CD14-positive monocyte (primary cell): ENCODE results near the gene GNAL. TPM values are rescaled to one million over a fixed set of nuclear protein-coding genes. Genes with fewer than 3 reads are reported as not detected.

Source experiments
- DNase-seq, 3 donors: peaks; one replicate each; pipeline ENCODE4 v3.0.0-alpha.2; 2011 to 2022
- H2AFZ ChIP-seq: 2 replicates; pipeline ENCODE4 v1.6.0; 2012; ENCODE audit warnings: mild to moderate bottlenecking, low read depth, low read length, inconsistent platforms; ENCODE audit not compliant: insufficient read depth, poor library complexity, severe bottlenecking
- H3K27ac ChIP-seq, 2 donors: 1 replicate in 1 of 2; 2 replicates in 1 of 2; pipeline ENCODE4 v1.5.1; 2012 to 2013; ENCODE audit warnings: low read length in 2 of 2, control low read depth in 1 of 2, inconsistent platforms in 1 of 2, low read depth in 1 of 2, mild to moderate bottlenecking in 1 of 2
- H3K27me3 ChIP-seq, 2 donors: one replicate each; pipeline versions ENCODE4 v1.6.0 to v1.6.1; 2011 to 2013; ENCODE audit warnings: low read length in 2 of 2; ENCODE audit not compliant: control insufficient read depth in 2 of 2, insufficient read depth in 2 of 2
- H3K36me3 ChIP-seq, 2 donors: replicated peaks in 1 of 2; 1 replicate in 1 of 2; 2 replicates in 1 of 2; pipeline versions ENCODE4 v1.5.1 to v1.6.1; 2012 to 2013; ENCODE audit warnings: low read length in 2 of 2, control low read depth in 1 of 2, inconsistent platforms in 1 of 2, mild to moderate bottlenecking in 1 of 2; ENCODE audit not compliant: insufficient read depth in 2 of 2, control insufficient read depth in 1 of 2
- H3K4me1 ChIP-seq, 2 donors: 1 replicate in 1 of 2; 2 replicates in 1 of 2; pipeline versions ENCODE4 v1.5.1 to v1.6.1; 2012 to 2013; ENCODE audit warnings: low read length in 2 of 2, control low read depth in 1 of 2, inconsistent platforms in 1 of 2, mild to moderate bottlenecking in 1 of 2, moderate library complexity in 1 of 2; ENCODE audit not compliant: insufficient read depth in 2 of 2, control insufficient read depth in 1 of 2
- H3K4me2 ChIP-seq: replicated peaks from 2 replicates; pipeline ENCODE3; 2012; ENCODE audit warnings: low read length, moderate library complexity, mild to moderate bottlenecking; ENCODE audit not compliant: poor library complexity, severe bottlenecking; ENCODE audit errors: extremely low read depth
- H3K4me3 ChIP-seq, 3 experiments: fragments of 200-600 bp in 1 of 3; sonication (generic) in 1 of 3; replicated peaks in 1 of 3; 1 replicate in 2 of 3; 2 replicates in 1 of 3; pipeline ENCODE4 v1.5.1; 2011 to 2013; ENCODE audit warnings: low read length in 3 of 3, mild to moderate bottlenecking in 3 of 3, control low read depth in 2 of 3, low read depth in 2 of 3, inconsistent platforms in 1 of 3, moderate library complexity in 1 of 3
- H3K79me2 ChIP-seq: 2 replicates; pipeline ENCODE4 v1.6.0; 2012; ENCODE audit warnings: mild to moderate bottlenecking, control low read depth, inconsistent platforms, low read length, moderate library complexity; ENCODE audit not compliant: insufficient read depth
- H3K9ac ChIP-seq: 2 replicates; pipeline ENCODE4 v1.6.0; 2017; ENCODE audit warnings: low read length, mild to moderate bottlenecking; ENCODE audit not compliant: insufficient read depth, poor library complexity, severe bottlenecking
- H3K9me3 ChIP-seq, 2 donors: replicated peaks in 1 of 2; 1 replicate in 1 of 2; 2 replicates in 1 of 2; pipeline versions ENCODE4 v1.5.1 to v1.6.1; 2012 to 2013; ENCODE audit warnings: low read length in 2 of 2, control low read depth in 1 of 2; ENCODE audit not compliant: control insufficient read depth in 1 of 2, insufficient read depth in 1 of 2
- H4K20me1 ChIP-seq: 2 replicates; pipeline ENCODE4 v1.6.0; 2012; ENCODE audit warnings: mild to moderate bottlenecking, low read length, control low read depth, moderate library complexity; ENCODE audit not compliant: insufficient read depth
- H3K27ac Mint-ChIP-seq, 7 donors: one replicate each; pipeline ENCODE4 v1.8.0; 2020; ENCODE audit warnings: mild to moderate bottlenecking in 7 of 7, mixed read lengths in 7 of 7, moderate library complexity in 6 of 7, inconsistent platforms in 2 of 7
- H3K27me3 Mint-ChIP-seq, 3 donors: one replicate each; pipeline ENCODE4 v1.8.0; 2021 to 2022; ENCODE audit warnings: low read depth in 3 of 3, mild to moderate bottlenecking in 3 of 3, mixed read lengths in 3 of 3, moderate library complexity in 3 of 3, inconsistent platforms in 1 of 3
- H3K36me3 Mint-ChIP-seq, 2 donors: one replicate each; pipeline ENCODE4 v1.8.0; 2020; ENCODE audit warnings: mixed read lengths in 2 of 2, inconsistent platforms in 1 of 2, mild to moderate bottlenecking in 1 of 2
- H3K4me1 Mint-ChIP-seq: one replicate; pipeline ENCODE4 v1.8.0; 2020; ENCODE audit warnings: mild to moderate bottlenecking, mixed read lengths
- H3K4me3 Mint-ChIP-seq, 2 donors: one replicate each; pipeline ENCODE4 v1.8.0; 2020; ENCODE audit warnings: mild to moderate bottlenecking in 2 of 2, mixed read lengths in 2 of 2, moderate library complexity in 1 of 2
- H3K9me3 Mint-ChIP-seq, 7 donors: one replicate each; pipeline ENCODE4 v1.8.0; 2020 to 2022; ENCODE audit warnings: mixed read lengths in 7 of 7, mild to moderate bottlenecking in 6 of 7, moderate library complexity in 6 of 7, inconsistent platforms in 2 of 7
- CTCF ChIP-seq: fragments of 200-600 bp; IDR thresholded peaks from one replicate; pipeline ENCODE4 v1.8.0; 2022; ENCODE audit warnings: antibody characterized with exemption, mild to moderate bottlenecking
- WGBS: methylation state at CpG from one replicate; pipeline ENCODE4 v1.1.5; 2013; ENCODE audit warnings: missing lambda C conversion rate; ENCODE audit not compliant: insufficient coverage; 5-methylcytosine and 5-hydroxymethylcytosine counted together
- intact Hi-C, 2 donors: fragments of 100-400 bp; cut with micrococcal nuclease; formaldehyde crosslinking; loops; one replicate each; pipeline versions ENCODE4 v1.15.0 to v1.15.1; 2023
- polyA plus RNA-seq, 3 donors: library from polyadenylated mRNA; depleted of rRNA in 1 of 3; unstranded in 2 of 3; stranded (reverse) in 1 of 3; fragments of 300-500 nt in 2 of 3; fragments of >200 nt in 1 of 3; fragmentation: Illumina TruSeq in 2 of 3; gene quantifications; 1 replicate in 2 of 3; 2 replicates in 1 of 3; pipeline ENCODE4 v1.2.3, GENCODE V29; 2012 to 2021

The GNAL gene
- polyA plus RNA-seq, 3 donors: 0.01 to 0.03 TPM; not detected in 1

DNA sequence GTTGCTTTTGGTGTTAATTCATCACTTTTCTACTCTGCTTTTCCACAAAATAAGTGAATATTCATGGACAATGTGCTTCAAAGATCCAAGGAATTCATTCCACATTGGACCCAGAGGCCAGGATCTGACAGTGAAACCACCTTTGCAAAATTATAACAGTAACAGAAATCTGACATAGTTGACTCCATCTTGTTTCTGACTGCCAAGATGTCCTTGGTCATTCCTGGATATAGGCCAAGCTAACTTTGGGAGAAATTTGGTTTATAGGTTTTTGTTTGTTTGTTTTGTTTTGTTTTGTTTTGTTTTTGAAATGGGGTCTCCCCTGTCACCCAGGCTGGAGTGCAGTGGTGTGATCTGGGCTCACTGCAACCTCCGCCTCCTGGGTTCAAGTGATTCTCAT is 208.7 kb downstream of the GNAL start:
- no peak overlapping the region for H2AFZ ChIP-seq
- Mint-ChIP-seq H3K9me3 (no peaks in the 10 kb centered on the region), H3K4me1 (peaks cover 35% of the 10 kb centered on the region), H3K27ac (no peak overlapping the region), H3K36me3 (peaks cover 49 to 78% of the 10 kb centered on the region in 2 donors), H3K4me3 (no peak overlapping the region), H3K27me3 (no peaks in the 10 kb centered on the region)
- H3K4me1 ChIP-seq: peaks cover 18 to 28% of the 10 kb centered on the region in 2 donors
- TF ChIP-seq CTCF: no peak
- 80% methylated on average over 1 of the region's 1 CpG for WGBS
- intact Hi-C loops: no loop called here
- no peak for DNase-seq
- no peak overlapping the region for H3K27ac ChIP-seq
- H3K79me2 ChIP-seq: peaks cover 8% of the 10 kb centered on the region
- peaks cover 20 to 72% of the 10 kb centered on the region in 2 donors for H3K36me3 ChIP-seq
- no peaks in the 10 kb centered on the region for H4K20me1 ChIP-seq
- H3K27me3 ChIP-seq: no peaks in the 10 kb centered on the region
- no peak overlapping the region for H3K9ac ChIP-seq
- no peak overlapping the region for H3K4me3 ChIP-seq
- H3K4me2 ChIP-seq: no peak overlapping the region
- no peaks in the 10 kb centered on the region for H3K9me3 ChIP-seq

GRCh38 chr18:11899063-11899462 is 210.0 kb downstream of the GNAL start:
- peak overlapping the region in 2 of 7 donors; percentile 37 to 52 for H3K27ac Mint-ChIP-seq
- no CpG with 5 or more reads among the region's 3 CpGs for WGBS
- Histone ChIP-seq H3K9ac (no peak overlapping the region), H3K4me1 (peaks cover 5 to 15% of the 10 kb centered on the region in 2 donors), H3K4me3 (no peak overlapping the region), H3K27ac (peak overlapping the region in 1 of 2 donors; percentile 26), H2AFZ (no peak overlapping the region), H3K9me3 (no peaks in the 10 kb centered on the region), H3K4me2 (no peak overlapping the region), H3K36me3 (peaks cover 27 to 84% of the 10 kb centered on the region in 2 donors), H4K20me1 (no peaks in the 10 kb centered on the region), H3K79me2 (peaks cover 6% of the 10 kb centered on the region), H3K27me3 (no peaks in the 10 kb centered on the region)
- no peak for DNase-seq
- intact Hi-C loops: no loop called here
- no peaks in the 10 kb centered on the region for H3K9me3 Mint-ChIP-seq
- H3K4me1 Mint-ChIP-seq: peaks cover 22% of the 10 kb centered on the region
- no peaks in the 10 kb centered on the region for H3K27me3 Mint-ChIP-seq
- H3K4me3 Mint-ChIP-seq: no peak overlapping the region
- TF ChIP-seq CTCF: no peak
- H3K36me3 Mint-ChIP-seq: peaks cover 59 to 82% of the 10 kb centered on the region in 2 donors
